GM12878 (cell line): ENCODE results near the gene SLC6A1. TPM values are rescaled to one million over a fixed set of nuclear protein-coding genes. Genes with fewer than 3 reads are reported as not detected.

Source experiments
- ATAC-seq: fragments of 200-7000 bp; cut with Tn5 transposase; 3 replicates; pipeline ENCODE4 v1.9.1; 2020; ENCODE audit warnings: mild to moderate bottlenecking, moderate library complexity
- BruUV-seq: library from RNA; stranded (reverse); fragments of 400-500 nt; replicated peaks from 2 replicates; lab custom pipeline; 2021; lab: Mats Ljungman, UMichigan
- CTCF ChIA-PET: fragments of 300-600 bp; sonication (Branson Sonifier 250); formaldehyde crosslinking; extraction: SDS; loops from one replicate; lab custom pipeline; 2021; ENCODE audit warnings: inconsistent platforms; lab: Yijun Ruan, JAX
- POLR2A ChIA-PET: fragments of 350-600 bp; formaldehyde crosslinking; extraction: SDS; loops from one replicate; lab custom pipeline; 2021; ENCODE audit warnings: inconsistent platforms; lab: Charles Lee
- RAD21 ChIA-PET: fragments of 300-600 bp; sonication (Branson Sonifier 250); formaldehyde crosslinking; loops from one replicate; lab custom pipeline; 2023; ENCODE audit warnings: antibody characterized with exemption; ENCODE audit not compliant: unreplicated experiment; lab: Charles Lee
- SMC1A ChIA-PET: fragments of 300-600 bp; sonication (Branson Sonifier 250); formaldehyde crosslinking; loops from one replicate; lab custom pipeline; 2023; ENCODE audit not compliant: unreplicated experiment, uncharacterized antibody; lab: Charles Lee
- DNase-seq: peaks from one replicate; pipeline ENCODE4 v3.0.0-alpha.2; 2011; ENCODE audit warnings: low read depth, low spot score
- FAIRE-seq: peaks from 3 replicates; lab custom pipeline; 2011; peaks lifted over from hg19 to GRCh38; lab: Jason Lieb, UNC
- H2AFZ ChIP-seq: 2 replicates; pipeline ENCODE4 v1.6.0; 2011; ENCODE audit warnings: low read depth, low read length, control low read depth; ENCODE audit not compliant: control insufficient read depth
- H3K27ac ChIP-seq: 2 replicates; pipeline ENCODE4 v1.5.1; 2011; ENCODE audit warnings: control low read depth; ENCODE audit not compliant: control insufficient read depth, insufficient read depth
- H3K27me3 ChIP-seq, 2 experiments: replicated peaks in 1 of 2; 2 replicates each; pipeline versions ENCODE4 v1.6.0 to v1.6.1; 2011; ENCODE audit warnings: low read length in 1 of 2; ENCODE audit not compliant: control insufficient read depth in 2 of 2, insufficient read depth in 2 of 2
- H3K36me3 ChIP-seq, 2 experiments: 2 replicates each; pipeline ENCODE4 v1.5.1; 2011; ENCODE audit warnings: low read length in 1 of 2; ENCODE audit not compliant: control insufficient read depth in 2 of 2, insufficient read depth in 2 of 2
- H3K4me1 ChIP-seq: 2 replicates; pipeline ENCODE4 v1.6.1; 2011; ENCODE audit warnings: mild to moderate bottlenecking, low read length, moderate library complexity, mixed read lengths; ENCODE audit not compliant: control insufficient read depth, insufficient read depth
- H3K4me2 ChIP-seq: 2 replicates; pipeline ENCODE4 v1.6.0; 2011; ENCODE audit warnings: control low read depth; ENCODE audit not compliant: control insufficient read depth, insufficient read depth
- H3K4me3 ChIP-seq: fragments of 200-600 bp; sonication (generic); 2 replicates; pipeline ENCODE4 v1.5.1; 2016
- H3K79me2 ChIP-seq: 2 replicates; pipeline ENCODE4 v1.6.0; 2011; ENCODE audit warnings: low read length; ENCODE audit not compliant: control insufficient read depth, insufficient read depth
- H3K9ac ChIP-seq: 2 replicates; pipeline ENCODE4 v1.8.0; 2011; ENCODE audit warnings: low read length, control low read depth, mixed read lengths; ENCODE audit not compliant: control insufficient read depth, insufficient read depth
- H3K9me3 ChIP-seq: replicated peaks from 3 replicates; pipeline ENCODE4 v1.5.1; 2011; ENCODE audit warnings: mild to moderate bottlenecking, low read length; ENCODE audit not compliant: control insufficient read depth, insufficient read depth
- H4K20me1 ChIP-seq: 2 replicates; pipeline ENCODE4 v1.6.0; 2011; ENCODE audit not compliant: control insufficient read depth, insufficient read depth
- CTCF ChIP-seq, 3 experiments: IDR thresholded peaks in 2 of 3; conservative IDR thresholded peaks in 1 of 3; 2 replicates each; pipeline ENCODE4 v1.5.1; 2011; ENCODE audit warnings: low read depth in 3 of 3, low read length in 3 of 3, mild to moderate bottlenecking in 3 of 3, control low read depth in 2 of 3, moderate library complexity in 2 of 3, inconsistent platforms in 1 of 3, mixed read lengths in 1 of 3; ENCODE audit not compliant: control insufficient read depth in 2 of 3, insufficient read depth in 1 of 3; ENCODE audit errors: extremely low read depth in 1 of 3
- IRF4 ChIP-seq: IDR thresholded peaks from 2 replicates; pipeline ENCODE4 v1.6.1; 2011; ENCODE audit warnings: low read depth, low read length
- RAD21 ChIP-seq: IDR thresholded peaks from 2 replicates; pipeline ENCODE4 v1.6.1; 2011; ENCODE audit warnings: mild to moderate bottlenecking, low read depth, low read length, moderate library complexity; ENCODE audit not compliant: insufficient read depth
- SMC3 ChIP-seq: IDR thresholded peaks from 2 replicates; pipeline ENCODE4 v1.6.1; 2011; ENCODE audit warnings: low read length, improper control_type of control experiment, borderline replicate concordance
- TAF1 ChIP-seq: IDR thresholded peaks from 2 replicates; pipeline ENCODE4 v1.6.1; 2011; ENCODE audit warnings: mild to moderate bottlenecking, low read depth, low read length, borderline replicate concordance
- WGBS: methylation state at CpG from one replicate; pipeline ENCODE4 v1.1.6; 2016; ENCODE audit warnings: low lambda C conversion rate; ENCODE audit not compliant: insufficient replicate concordance, insufficient coverage; ENCODE audit errors: missing lambda C conversion rate; 5-methylcytosine and 5-hydroxymethylcytosine counted together
- in situ Hi-C: fragments of 300-500 bp; cut with MboI; formaldehyde crosslinking; loops from 9 replicates; pipeline ENCODE4 v1.14.3; 2018; ENCODE audit warnings: mixed read lengths
- intact Hi-C: fragments of 100-400 bp; cut with micrococcal nuclease; formaldehyde crosslinking; loops from one replicate; pipeline ENCODE4 v1.14.2; 2022; ENCODE audit not compliant: unreplicated experiment
- polyA plus RNA-seq, 11 experiments: library from polyadenylated mRNA; depleted of rRNA in 4 of 11; unstranded in 6 of 11; stranded (reverse) in 5 of 11; fragments of >200 nt; fragmentation: Nextera tagmentation in 4 of 11; fragmentation: Illumina TruSeq in 1 of 11; extraction: Ambion mirVana in 4 of 11; extraction: Trizol in 1 of 11; gene quantifications; 1 replicate in 1 of 11; 2 replicates in 10 of 11; pipeline versions ENCODE4 v1.2.1 to v1.2.3, GENCODE V29; 2011 to 2016; ENCODE audit warnings: inconsistent platforms in 2 of 11, missing spikeins in 2 of 11, low read depth in 1 of 11
- total RNA-seq, 4 experiments: library from RNA; depleted of rRNA in 3 of 4; stranded (reverse); fragments of >200 nt in 3 of 4; fragmentation: Illumina TruSeq in 1 of 4; extraction: Trizol in 1 of 4; gene quantifications; 2 replicates each; pipeline versions ENCODE4 v1.2.1 to v1.2.3, GENCODE V29; 2013 to 2021

SLC6A1 gene
- total and polyA plus RNA-seq, 10 of the 15 experiments (the other 5 are each of a cell fraction or from before 2014, with no cell fraction given) = not detected

GRCh38 chr3:11059090-11059798, 66.7 kb downstream of the SLC6A1 start:
- no peaks in the 10 kb centered on the region for H3K79me2 ChIP-seq
- ChIA-PET SMC1A (interaction anchor here (0.9 to 1.5 kb wide), 2 partner anchors 277 to 320 kb away, joined by 3 to 4 read pairs; no protein-coding TSS in a partner anchor), CTCF (interaction anchor here (1.0 to 3.2 kb wide), 10 partner anchors 19 to 592 kb away, joined by 3 to 14 read pairs (median 5); no protein-coding TSS in a partner anchor), RAD21 (interaction anchor here (2.3 kb wide), 1 partner anchor 592 kb away, joined by 8 read pairs; no protein-coding TSS in a partner anchor), POLR2A (no interaction called here)
- no peak for TF ChIP-seq TAF1
- TF ChIP-seq SMC3 = peak; percentile 51; the same call in 1 of the 2 replicates
- TF ChIP-seq CTCF (IDR thresholded peaks at IDR 0.05 in 2 of 3, conservative IDR thresholded peaks at IDR 0.05 in 1 of 3; ENCODE audit: control insufficient read depth in 2 of 3, extremely low read depth in 1 of 3, insufficient read depth in 1 of 3, low read depth in 3 of 3, low read length in 3 of 3) = peak; percentile 52 to 70 (median 62); a peak in 5 of 6 replicates
- TF ChIP-seq RAD21 = peak; percentile 61
- TF ChIP-seq IRF4 = no peak
- peaks cover 2 to 3% of the 10 kb centered on the region in 2 experiments; a peak in 3 of 4 replicates for H3K27me3 ChIP-seq
- in situ Hi-C loops (loop anchor here (10.0 kb wide), 1 partner anchor 596 kb away; no protein-coding TSS in a partner anchor), intact Hi-C loops (loop anchor here (1.0 to 5.0 kb wide), 2 partner anchors 114 to 302 kb away; no protein-coding TSS in a partner anchor)
- H3K4me2 ChIP-seq = no peak overlapping the region
- ATAC-seq (peak; percentile 85), DNase-seq (no peak), FAIRE-seq (no peak)
- H3K27ac ChIP-seq = no peak overlapping the region
- no peaks in the 10 kb centered on the region for H4K20me1 ChIP-seq
- H3K4me3 ChIP-seq = no peak overlapping the region
- no peaks in the 10 kb centered on the region for H3K4me1 ChIP-seq
- no TSS peak for BruUV-seq
- 10% methylated on average over 14 of the region's 14 CpGs for WGBS
- H3K9ac ChIP-seq = no peak overlapping the region
- H3K9me3 ChIP-seq = no peaks in the 10 kb centered on the region
- no peak overlapping the region for H2AFZ ChIP-seq
- H3K36me3 ChIP-seq = no peaks in the 10 kb centered on the region
